ENCODE measurements around the gene USP49.
"Not testable (repeated sequence)": the region's sequence is repeated elsewhere in the genome, so short reads cannot be mapped to it uniquely, and the experiment has no call there.

USP49 gene

GRCh38 chr6:41895300-41896233 lies at the start of gene USP49:
Gene USP49, minus strand, starts transcription at chr6:41895375. Its CDS starts 88,392 bp downstream, at chr6:41806983.
- Histone ChIP-seq H3K4me1 (ENCODE audit: insufficient read depth, low read length) (peaks cover 5% of the 10 kb centered on the region), H3K9me3 (ENCODE audit: control insufficient read depth, insufficient read depth, low read length) (no peaks in the 10 kb centered on the region)

GRCh38 chr6:41943456-41943855 lies 48.3 kb upstream of the USP49 start:
- H3K36me3 ChIP-seq (ENCODE audit: insufficient read depth, low read length) = no peaks in the 10 kb centered on the region
- H3K9ac ChIP-seq (ENCODE audit: low read depth, low read length) = no peak overlapping the region

More at GRCh38 chr6:41895300-41896233, at the start of gene USP49:
- peak within 1 kb of the TSS; percentile 90 for H3K9ac ChIP-seq (ENCODE audit: low read depth, low read length)
- H3K36me3 ChIP-seq (ENCODE audit: insufficient read depth, low read length) = no peaks in the 10 kb centered on the region

GRCh38 chr6:41942882-41943281 lies 47.7 kb upstream of the USP49 start:
- H3K9me3 ChIP-seq (ENCODE audit: control insufficient read depth, insufficient read depth, low read length); H3K9ac ChIP-seq (ENCODE audit: low read depth, low read length): not testable (repeated sequence)

More at GRCh38 chr6:41943456-41943855, 48.3 kb upstream of the USP49 start:
- Histone ChIP-seq H3K9me3 (ENCODE audit: control insufficient read depth, insufficient read depth, low read length) (no peaks in the 10 kb centered on the region), H3K4me1 (ENCODE audit: insufficient read depth, low read length) (peaks cover 13% of the 10 kb centered on the region)

GRCh38 chr6:41942067-41942851 lies 47.1 kb upstream of the USP49 start:
- Histone ChIP-seq H3K9ac (ENCODE audit: low read depth, low read length) (peak overlapping the region; percentile 72), H3K4me1 (ENCODE audit: insufficient read depth, low read length) (peaks cover 14% of the 10 kb centered on the region), H3K36me3 (ENCODE audit: insufficient read depth, low read length) (no peaks in the 10 kb centered on the region), H3K9me3 (ENCODE audit: control insufficient read depth, insufficient read depth, low read length) (no peaks in the 10 kb centered on the region)

More at GRCh38 chr6:41942882-41943281, 47.7 kb upstream of the USP49 start:
- H3K4me1 ChIP-seq (ENCODE audit: insufficient read depth, low read length) = peaks cover 14% of the 10 kb centered on the region
- H3K36me3 ChIP-seq (ENCODE audit: insufficient read depth, low read length) = not testable (repeated sequence)

GRCh38 chr6:41941280-41942066 lies 46.3 kb upstream of the USP49 start, which contains the start of gene CCND3:
Gene CCND3, minus strand, starts transcription at chr6:41941808. Its CDS starts 159 bp downstream, at chr6:41941649.
- Histone ChIP-seq H3K9me3 (ENCODE audit: control insufficient read depth, insufficient read depth, low read length) (no peaks in the 10 kb centered on the region), H3K36me3 (ENCODE audit: insufficient read depth, low read length) (no peaks in the 10 kb centered on the region), H3K4me1 (ENCODE audit: insufficient read depth, low read length) (peaks cover 14% of the 10 kb centered on the region), H3K9ac (ENCODE audit: low read depth, low read length) (peak within 1 kb of the TSS; percentile 72)

GRCh38 chr6:41940759-41941279 lies 45.6 kb upstream of the USP49 start:
- Histone ChIP-seq H3K9me3 (ENCODE audit: control insufficient read depth, insufficient read depth, low read length) (no peaks in the 10 kb centered on the region), H3K4me1 (ENCODE audit: insufficient read depth, low read length) (peaks cover 14% of the 10 kb centered on the region), H3K9ac (ENCODE audit: low read depth, low read length) (peak overlapping the region; percentile 72), H3K36me3 (ENCODE audit: insufficient read depth, low read length) (no peaks in the 10 kb centered on the region)

- Histone ChIP-seq H3K4me1 (ENCODE audit: insufficient read depth, low read length) (peaks cover 14% of the 10 kb centered on the region), H3K9ac (ENCODE audit: low read depth, low read length) (peak overlapping the region; percentile 72), H3K36me3 (ENCODE audit: insufficient read depth, low read length) (no peaks in the 10 kb centered on the region), H3K9me3 (ENCODE audit: control insufficient read depth, insufficient read depth, low read length) (no peaks in the 10 kb centered on the region)
Observed at GRCh38 chr6:41939848-41940758, 44.9 kb upstream of the USP49 start.

- H3K36me3 ChIP-seq (ENCODE audit: insufficient read depth, low read length) = peaks cover 4% of the 10 kb centered on the region; the same call in 1 of the 2 replicates
- H3K9me3 ChIP-seq (ENCODE audit: control insufficient read depth, insufficient read depth, low read length) = no peaks in the 10 kb centered on the region
- H3K9ac ChIP-seq (ENCODE audit: low read depth, low read length) = no peak overlapping the region; the same call in 1 of the 2 replicates
- peaks cover 14% of the 10 kb centered on the region for H3K4me1 ChIP-seq (ENCODE audit: insufficient read depth, low read length)
Observed at GRCh38 chr6:41939176-41939847, 44.1 kb upstream of the USP49 start.

- Histone ChIP-seq H3K4me1 (ENCODE audit: insufficient read depth, low read length) (peaks cover 14% of the 10 kb centered on the region), H3K9me3 (ENCODE audit: control insufficient read depth, insufficient read depth, low read length) (no peaks in the 10 kb centered on the region), H3K9ac (ENCODE audit: low read depth, low read length) (no peak overlapping the region), H3K36me3 (ENCODE audit: insufficient read depth, low read length) (peaks cover 7% of the 10 kb centered on the region; the same call in 1 of the 2 replicates)
Observed at GRCh38 chr6:41938590-41939175, 43.5 kb upstream of the USP49 start.

- Histone ChIP-seq H3K9ac (ENCODE audit: low read depth, low read length) (no peak overlapping the region), H3K4me1 (ENCODE audit: insufficient read depth, low read length) (peaks cover 14% of the 10 kb centered on the region), H3K36me3 (ENCODE audit: insufficient read depth, low read length) (peaks cover 8% of the 10 kb centered on the region)
Observed at GRCh38 chr6:41937861-41938574, 42.8 kb upstream of the USP49 start.

GRCh38 chr6:41937472-41937860 lies 42.3 kb upstream of the USP49 start:
- peaks cover 14% of the 10 kb centered on the region for H3K4me1 ChIP-seq (ENCODE audit: insufficient read depth, low read length)
- H3K9me3 ChIP-seq (ENCODE audit: control insufficient read depth, insufficient read depth, low read length) = no peaks in the 10 kb centered on the region
- peaks cover 14% of the 10 kb centered on the region for H3K36me3 ChIP-seq (ENCODE audit: insufficient read depth, low read length)
- H3K9ac ChIP-seq (ENCODE audit: low read depth, low read length) = no peak overlapping the region

More at GRCh38 chr6:41937861-41938574, 42.8 kb upstream of the USP49 start:
- no peaks in the 10 kb centered on the region for H3K9me3 ChIP-seq (ENCODE audit: control insufficient read depth, insufficient read depth, low read length)
